NCI-H1048 (cell line): Measurements from ENCODE around the gene SNAPIN.

Source experiments
- DNase-seq: peaks from one replicate; lab custom pipeline; 2025; lab: John Stamatoyannopoulos, UW

Gene SNAPIN

GRCh38 chr1:153678519-153679336 lies 20.2 kb downstream of the SNAPIN start, which contains the start of gene NPR1:
NPR1 (plus strand) TSS chr1:153678688; CDS start chr1:153679109, 421 bp downstream.
- DNase-seq: no peak

GRCh38 chr1:153679337-153680119 lies 21.0 kb downstream of the SNAPIN start:
- DNase-seq: no peak

- DNase-seq: no peak
Measured at GRCh38 chr1:153680120-153680403, 21.6 kb downstream of the SNAPIN start.

GRCh38 chr1:153682730-153683129 lies 24.2 kb downstream of the SNAPIN start:
- DNase-seq: no peak

GRCh38 chr1:153683854-153684253 lies 25.4 kb downstream of the SNAPIN start:
- DNase-seq: no peak

GRCh38 chr1:153684892-153685291 lies 26.4 kb downstream of the SNAPIN start:
- no peak for DNase-seq

- no peak for DNase-seq
Measured at GRCh38 chr1:153685544-153686340, 27.2 kb downstream of the SNAPIN start.

- DNase-seq: no peak
Measured at GRCh38 chr1:153687346-153688125, 29.0 kb downstream of the SNAPIN start.

- no peak for DNase-seq
Measured at GRCh38 chr1:153688276-153688675, 29.8 kb downstream of the SNAPIN start.

GRCh38 chr1:153688736-153689328 lies 30.3 kb downstream of the SNAPIN start:
- DNase-seq: no peak

GRCh38 chr1:153693466-153693865 lies 35.0 kb downstream of the SNAPIN start:
- DNase-seq: no peak

GRCh38 chr1:153696741-153697140 lies 38.2 kb downstream of the SNAPIN start:
- DNase-seq: no peak

- DNase-seq: no peak
Measured at GRCh38 chr1:153697191-153698019, 38.9 kb downstream of the SNAPIN start.

GRCh38 chr1:153698020-153698922 lies 39.8 kb downstream of the SNAPIN start:
- DNase-seq: no peak

GRCh38 chr1:153698923-153699714 lies 40.6 kb downstream of the SNAPIN start:
- DNase-seq: no peak

GRCh38 chr1:153699768-153700167 lies 41.3 kb downstream of the SNAPIN start:
- DNase-seq: no peak

- DNase-seq: peak; percentile 28
Measured at GRCh38 chr1:153705484-153705883, 47.0 kb downstream of the SNAPIN start.

GRCh38 chr1:153711026-153711425 lies 52.5 kb downstream of the SNAPIN start:
- no peak for DNase-seq
